Mucosa of stomach (tissue), 1 donor: ENCODE results near the gene SMIM5.

Experiments
- H3K27me3 ChIP-seq: one replicate; pipeline ENCODE4 v1.7.0; 2013; ENCODE audit warnings: mild to moderate bottlenecking, low read length; ENCODE audit not compliant: control insufficient read depth, insufficient read depth
- H3K36me3 ChIP-seq: one replicate; pipeline ENCODE4 v1.7.0; 2013; ENCODE audit warnings: low read length; ENCODE audit not compliant: control insufficient read depth, insufficient read depth
- H3K4me1 ChIP-seq: one replicate; pipeline ENCODE4 v1.7.0; 2013; ENCODE audit warnings: mild to moderate bottlenecking, low read length; ENCODE audit not compliant: control insufficient read depth, insufficient read depth
- H3K4me3 ChIP-seq: one replicate; pipeline ENCODE4 v1.7.0; 2013; ENCODE audit warnings: low read length
- H3K9ac ChIP-seq: one replicate; pipeline ENCODE4 v1.7.0; 2013; ENCODE audit warnings: mild to moderate bottlenecking, low read length, moderate library complexity
- H3K9me3 ChIP-seq: one replicate; pipeline ENCODE4 v1.7.0; 2013; ENCODE audit warnings: mild to moderate bottlenecking, low read length, moderate library complexity; ENCODE audit not compliant: control insufficient read depth
- donor health status: Pancreatic carcinoma.

The SMIM5 gene

DNA sequence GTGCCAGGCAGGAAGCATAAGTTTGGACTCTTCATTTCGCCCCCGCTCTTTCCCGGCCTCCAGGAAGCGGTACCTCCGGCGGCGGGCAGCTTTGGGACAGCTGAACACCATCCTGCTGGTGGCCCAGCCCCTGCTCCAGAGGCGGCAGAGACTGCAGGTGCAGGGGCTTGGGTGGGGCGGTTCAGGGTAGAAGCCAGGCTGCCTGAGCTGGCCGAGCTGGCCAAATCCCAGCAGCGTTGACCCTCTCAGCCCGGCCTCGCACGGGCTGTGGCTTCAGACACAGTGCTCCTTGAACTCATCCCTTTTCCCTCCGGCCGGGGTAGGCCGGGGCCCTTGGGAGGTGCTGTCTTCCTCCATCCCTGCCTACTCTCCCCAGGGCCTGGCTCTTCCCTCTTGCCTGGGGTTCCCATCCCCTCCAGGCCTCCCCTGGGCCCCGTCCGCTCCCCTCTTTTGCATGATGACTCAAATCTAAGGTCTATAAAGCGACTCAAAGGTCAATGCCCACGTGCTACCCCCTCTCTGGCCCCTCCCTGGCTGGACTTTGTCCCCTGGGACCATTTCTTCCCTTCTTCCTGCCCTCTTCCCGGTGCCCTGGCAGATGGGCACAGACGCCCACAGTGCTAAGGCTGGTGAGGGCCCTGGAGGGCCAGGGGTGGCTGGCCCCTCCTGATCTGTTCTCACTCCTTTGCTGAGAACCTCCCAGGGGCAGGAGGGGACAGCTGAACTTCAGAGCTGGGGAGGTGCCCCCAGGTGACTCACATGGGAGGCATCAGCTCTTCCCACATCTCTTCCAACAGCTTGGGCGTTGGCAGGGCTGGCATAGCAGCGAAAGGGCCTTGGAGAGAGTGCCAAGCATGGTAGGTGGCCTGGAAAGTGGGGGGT is 22.9 kb upstream of the SMIM5 start:
- H3K9me3 ChIP-seq: no peaks in the 10 kb centered on the region
- H3K36me3 ChIP-seq: no peaks in the 10 kb centered on the region
- no peaks in the 10 kb centered on the region for H3K27me3 ChIP-seq
- H3K9ac ChIP-seq: peak overlapping the region; percentile 58
- no peak overlapping the region for H3K4me3 ChIP-seq
- H3K4me1 ChIP-seq: peaks cover 34% of the 10 kb centered on the region

DNA sequence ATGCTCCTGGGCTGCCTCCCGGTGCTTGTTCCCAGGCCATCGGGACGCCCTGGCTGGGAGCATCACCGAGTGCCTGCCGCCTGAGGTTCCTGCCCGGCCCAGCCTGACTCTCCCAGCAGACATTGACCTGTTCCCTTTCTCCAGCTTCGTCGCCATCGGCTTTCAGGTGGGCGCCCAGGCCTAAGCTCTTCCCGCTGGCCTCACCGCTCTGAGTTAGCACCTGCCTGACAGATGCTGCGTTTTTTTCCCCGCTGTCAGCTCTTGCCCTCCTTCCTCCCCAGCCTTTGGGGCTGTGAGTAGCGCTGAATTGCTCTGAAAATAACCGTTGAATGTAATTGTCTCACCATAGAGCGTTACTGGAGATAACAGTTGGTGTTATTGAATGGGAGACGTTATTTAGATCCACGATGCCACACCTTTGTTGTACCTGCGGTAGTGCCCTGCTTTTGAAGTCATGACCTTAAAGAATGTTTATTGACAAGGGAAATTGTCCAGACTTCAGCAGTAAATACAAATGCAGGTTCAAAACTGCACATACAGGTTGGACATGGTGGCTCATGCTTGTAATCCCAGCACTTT is 21.3 kb upstream of the SMIM5 start:
- Histone ChIP-seq H3K9me3 (no peaks in the 10 kb centered on the region), H3K36me3 (no peaks in the 10 kb centered on the region), H3K27me3 (no peaks in the 10 kb centered on the region), H3K9ac (peak overlapping the region; percentile 15), H3K4me1 (peaks cover 34% of the 10 kb centered on the region), H3K4me3 (no peak overlapping the region)

DNA sequence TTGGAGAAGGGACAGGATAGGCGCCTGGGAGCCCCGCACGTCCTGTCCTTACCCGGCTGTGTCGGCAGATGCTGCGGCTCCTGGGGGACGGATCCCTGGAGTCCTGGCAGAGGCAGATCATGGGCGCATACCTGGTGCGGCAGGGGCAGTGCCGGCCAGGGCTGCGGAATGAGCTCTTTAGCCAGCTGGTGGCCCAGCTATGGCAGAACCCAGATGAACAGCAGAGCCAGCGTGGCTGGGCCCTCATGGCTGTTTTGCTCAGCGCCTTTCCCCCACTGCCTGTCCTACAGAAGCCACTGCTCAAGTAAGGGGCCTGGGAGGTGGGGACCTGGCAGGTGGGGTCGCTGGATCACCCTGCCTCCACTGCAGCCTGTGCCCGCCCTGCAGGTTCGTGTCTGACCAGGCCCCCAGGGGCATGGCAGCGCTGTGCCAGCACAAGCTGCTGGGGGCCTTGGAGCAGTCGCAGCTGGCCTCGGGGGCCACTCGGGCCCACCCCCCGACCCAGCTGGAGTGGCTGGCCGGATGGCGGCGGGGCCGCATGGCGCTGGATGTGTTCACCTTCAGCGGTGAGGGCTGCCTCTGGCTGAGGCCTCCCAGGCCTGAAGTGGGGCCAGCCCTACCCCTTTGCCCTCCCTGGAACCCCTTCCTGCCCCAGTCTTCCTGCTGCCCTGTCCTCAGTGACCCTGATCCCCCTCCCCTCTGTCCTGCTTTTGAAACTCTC is 20.2 kb upstream of the SMIM5 start:
- Histone ChIP-seq H3K27me3 (no peaks in the 10 kb centered on the region), H3K9ac (no peak overlapping the region), H3K4me1 (peaks cover 34% of the 10 kb centered on the region), H3K9me3 (no peaks in the 10 kb centered on the region), H3K4me3 (no peak overlapping the region), H3K36me3 (no peaks in the 10 kb centered on the region)

DNA sequence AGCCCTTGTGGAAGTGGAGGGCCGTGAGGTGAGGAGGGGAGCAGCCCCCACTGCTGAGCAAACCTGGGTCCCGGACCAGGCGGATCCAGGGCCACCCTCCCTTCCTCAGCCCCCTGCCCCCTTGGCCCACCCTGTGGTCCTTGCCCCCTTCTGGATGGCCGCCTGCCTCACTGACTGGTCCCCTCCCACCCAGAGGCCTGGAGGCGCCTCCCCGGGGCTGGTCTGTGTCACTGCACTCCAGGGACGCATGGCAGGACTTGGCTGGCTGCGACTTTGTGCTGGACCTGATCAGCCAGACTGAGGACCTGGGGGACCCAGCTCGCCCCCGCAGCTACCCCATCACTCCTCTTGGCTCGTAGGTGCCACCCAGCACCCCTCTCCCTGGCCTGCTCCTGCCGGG is 19.2 kb upstream of the SMIM5 start:
- Histone ChIP-seq H3K27me3 (no peaks in the 10 kb centered on the region), H3K36me3 (no peaks in the 10 kb centered on the region), H3K4me1 (peaks cover 34% of the 10 kb centered on the region), H3K4me3 (no peak overlapping the region), H3K9me3 (no peaks in the 10 kb centered on the region), H3K9ac (no peak overlapping the region)

DNA sequence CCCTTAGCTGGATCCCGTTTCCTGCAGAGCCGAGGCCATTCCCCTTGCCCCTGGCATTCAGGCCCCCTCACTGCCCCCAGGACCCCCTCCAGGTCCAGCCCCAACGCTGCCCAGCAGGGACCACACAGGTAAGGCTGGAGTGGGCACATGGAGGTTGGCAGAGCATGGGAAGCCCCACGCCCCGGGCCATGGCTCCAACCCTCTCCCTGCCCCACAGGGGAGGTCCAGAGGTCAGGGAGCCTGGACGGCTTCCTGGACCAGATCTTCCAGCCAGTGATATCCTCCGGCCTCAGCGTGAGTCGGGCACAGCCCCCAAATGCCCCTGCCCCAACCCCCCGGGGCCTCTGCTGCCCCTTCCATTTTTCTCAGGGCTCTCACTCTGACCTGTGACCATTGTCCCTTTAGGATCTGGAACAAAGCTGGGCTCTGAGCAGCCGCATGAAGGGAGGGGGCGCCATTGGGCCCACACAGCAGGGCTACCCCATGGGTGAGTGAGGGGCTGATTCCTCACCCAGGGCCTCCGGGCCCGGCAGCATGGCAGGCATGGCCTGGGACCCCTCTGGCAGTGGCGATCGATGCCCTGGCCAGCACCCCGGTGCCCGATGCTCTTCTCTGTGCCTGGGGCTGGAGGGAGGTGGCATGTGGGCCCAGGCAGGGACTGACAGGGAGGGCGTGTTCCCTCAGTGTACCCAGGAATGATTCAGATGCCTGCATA is 18.5 kb upstream of the SMIM5 start:
- no peaks in the 10 kb centered on the region for H3K36me3 ChIP-seq
- no peak overlapping the region for H3K4me3 ChIP-seq
- no peaks in the 10 kb centered on the region for H3K27me3 ChIP-seq
- H3K4me1 ChIP-seq: peaks cover 29% of the 10 kb centered on the region
- no peaks in the 10 kb centered on the region for H3K9me3 ChIP-seq
- no peak overlapping the region for H3K9ac ChIP-seq

DNA sequence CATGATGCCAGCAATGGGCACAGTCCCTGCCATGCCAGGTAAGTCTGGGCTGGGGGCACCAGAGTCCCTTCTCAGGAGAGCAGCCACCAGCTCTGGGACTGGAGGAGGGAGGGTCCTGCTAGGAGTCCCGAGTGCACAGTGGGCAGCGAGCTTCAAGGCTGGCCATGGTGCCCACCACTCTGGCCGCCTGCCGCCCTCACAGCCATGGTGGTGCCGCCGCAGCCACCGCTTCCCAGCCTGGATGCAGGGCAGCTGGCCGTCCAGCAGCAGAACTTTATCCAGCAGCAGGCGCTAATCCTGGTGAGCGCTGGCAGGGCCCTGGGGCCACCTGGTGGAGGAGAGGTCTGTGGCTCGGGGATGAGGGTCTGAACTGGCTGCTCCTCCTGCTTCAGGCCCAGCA is 17.9 kb upstream of the SMIM5 start:
- H3K36me3 ChIP-seq: no peaks in the 10 kb centered on the region
- H3K9ac ChIP-seq: no peak overlapping the region
- H3K9me3 ChIP-seq: no peaks in the 10 kb centered on the region
- no peak overlapping the region for H3K4me3 ChIP-seq
- peaks cover 24% of the 10 kb centered on the region for H3K4me1 ChIP-seq
- no peaks in the 10 kb centered on the region for H3K27me3 ChIP-seq

DNA sequence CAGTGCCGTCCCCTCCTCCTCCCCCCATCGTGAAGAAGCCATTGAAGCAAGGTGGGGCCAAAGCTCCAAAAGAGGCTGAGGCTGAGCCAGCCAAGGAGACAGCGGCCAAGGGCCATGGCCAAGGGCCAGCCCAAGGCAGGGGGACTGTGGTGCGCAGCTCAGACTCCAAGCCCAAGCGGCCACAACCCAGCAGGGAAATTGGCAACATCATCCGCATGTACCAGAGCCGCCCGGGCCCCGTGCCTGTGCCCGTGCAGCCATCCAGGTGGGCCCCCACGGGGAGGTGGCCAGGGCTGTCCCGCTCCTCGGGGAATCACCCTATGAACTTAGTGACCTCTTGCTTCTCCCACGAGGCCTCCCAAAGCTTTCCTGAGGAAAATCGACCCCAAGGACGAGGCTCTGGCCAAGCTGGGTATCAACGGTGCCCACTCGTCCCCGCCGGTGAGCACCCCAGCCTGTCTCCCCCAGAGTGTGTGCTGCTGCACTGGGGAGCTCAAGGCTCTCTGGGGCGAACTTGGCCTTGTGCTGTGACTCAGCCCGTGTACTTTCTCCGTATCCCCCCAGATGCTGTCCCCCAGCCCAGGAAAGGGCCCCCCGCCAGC is 16.6 kb upstream of the SMIM5 start:
- no peaks in the 10 kb centered on the region for H3K27me3 ChIP-seq
- no peak overlapping the region for H3K4me3 ChIP-seq
- H3K36me3 ChIP-seq: no peaks in the 10 kb centered on the region
- no peaks in the 10 kb centered on the region for H3K9me3 ChIP-seq
- peaks cover 10% of the 10 kb centered on the region for H3K4me1 ChIP-seq
- no peak overlapping the region for H3K9ac ChIP-seq

DNA sequence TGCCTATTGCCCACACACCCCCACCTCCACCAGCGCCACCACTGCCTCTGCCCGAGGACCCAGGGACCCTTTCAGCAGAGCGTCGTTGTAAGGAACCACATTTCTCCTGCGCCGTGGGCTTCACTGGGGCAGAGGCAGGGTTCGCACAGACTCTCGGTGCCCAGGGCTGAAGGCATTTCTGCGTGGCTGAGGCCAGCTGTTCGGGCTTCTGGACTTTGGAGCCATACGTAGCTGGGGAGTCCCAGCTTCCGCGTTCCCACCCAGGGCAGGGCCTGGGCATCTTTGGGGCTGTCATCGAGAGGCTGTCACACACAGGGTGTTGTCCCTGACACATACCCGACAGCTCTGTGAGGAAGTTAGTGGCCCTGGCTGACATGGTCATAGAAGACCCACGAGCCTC is 16.0 kb upstream of the SMIM5 start:
- Histone ChIP-seq H3K4me3 (no peak overlapping the region), H3K9me3 (no peaks in the 10 kb centered on the region), H3K9ac (no peak overlapping the region), H3K4me1 (peaks cover 4% of the 10 kb centered on the region), H3K36me3 (no peaks in the 10 kb centered on the region), H3K27me3 (no peaks in the 10 kb centered on the region)

DNA sequence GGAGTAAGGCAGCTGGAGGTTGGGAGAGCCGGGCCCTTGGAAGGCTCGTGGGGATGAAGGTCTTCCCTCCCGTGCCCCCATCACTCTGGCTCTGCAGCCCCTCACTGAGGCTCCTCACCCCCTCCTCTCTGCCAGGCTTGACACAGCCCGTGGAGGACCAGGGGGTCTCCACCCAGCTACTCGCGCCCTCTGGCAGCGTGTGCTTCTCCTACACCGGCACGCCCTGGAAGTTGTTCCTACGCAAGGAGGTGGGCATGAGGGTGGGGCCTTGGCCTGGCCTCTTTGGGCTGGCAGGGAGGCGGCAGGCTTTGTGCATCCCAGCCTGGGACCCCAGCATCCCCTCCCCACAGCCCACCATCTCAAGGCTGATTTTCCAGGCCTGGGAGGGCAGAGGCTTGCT is 15.6 kb upstream of the SMIM5 start:
- no peak overlapping the region for H3K9ac ChIP-seq
- H3K36me3 ChIP-seq: no peaks in the 10 kb centered on the region
- H3K9me3 ChIP-seq: no peaks in the 10 kb centered on the region
- H3K4me1 ChIP-seq: peaks cover under 1% of the 10 kb centered on the region
- H3K27me3 ChIP-seq: no peaks in the 10 kb centered on the region
- H3K4me3 ChIP-seq: no peak overlapping the region

DNA sequence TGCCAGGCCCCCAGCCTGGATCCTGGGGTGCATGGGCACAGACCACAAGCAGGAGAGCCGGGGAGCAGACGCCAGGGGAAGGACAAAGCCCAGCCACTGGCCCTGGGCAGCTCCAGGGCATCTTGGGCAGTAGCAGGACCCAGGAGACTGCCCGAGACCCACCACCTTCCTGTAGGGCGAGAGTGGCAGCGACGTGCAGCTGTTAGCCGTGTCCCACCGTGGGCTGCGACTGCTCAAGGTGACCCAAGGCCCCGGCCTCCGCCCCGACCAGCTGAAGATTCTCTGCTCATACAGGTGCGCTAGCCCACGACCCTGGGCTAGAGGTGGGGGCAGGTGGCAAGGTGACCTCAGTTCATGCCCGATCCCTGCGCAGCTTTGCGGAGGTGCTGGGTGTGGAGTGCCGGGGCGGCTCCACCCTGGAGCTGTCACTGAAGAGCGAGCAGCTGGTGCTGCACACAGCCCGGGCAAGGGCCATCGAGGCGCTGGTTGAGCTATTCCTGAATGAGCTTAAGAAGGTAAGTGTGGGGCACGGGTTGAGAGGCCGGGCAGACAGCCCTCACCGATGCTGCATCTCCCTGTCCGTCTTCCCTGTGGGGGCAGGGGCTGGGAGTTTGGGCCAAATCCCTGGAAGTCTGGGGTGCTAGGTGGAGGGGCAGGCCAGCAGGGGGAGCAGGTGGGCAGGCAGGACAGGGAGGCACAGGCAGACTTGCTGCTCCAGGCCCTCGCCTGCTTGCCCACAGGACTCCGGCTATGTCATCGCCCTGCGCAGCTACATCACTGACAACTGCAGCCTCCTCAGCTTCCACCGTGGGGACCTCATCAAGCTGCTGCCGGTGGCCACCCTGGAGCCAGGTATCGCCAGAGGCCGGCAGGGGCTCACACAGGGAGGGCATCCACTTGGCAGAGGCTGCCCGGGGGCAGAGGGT is 13.5 kb upstream of the SMIM5 start:
- no peak overlapping the region for H3K4me3 ChIP-seq
- no peaks in the 10 kb centered on the region for H3K36me3 ChIP-seq
- no peaks in the 10 kb centered on the region for H3K9me3 ChIP-seq
- no peaks in the 10 kb centered on the region for H3K4me1 ChIP-seq
- H3K9ac ChIP-seq: no peak overlapping the region
- H3K27me3 ChIP-seq: no peaks in the 10 kb centered on the region

DNA sequence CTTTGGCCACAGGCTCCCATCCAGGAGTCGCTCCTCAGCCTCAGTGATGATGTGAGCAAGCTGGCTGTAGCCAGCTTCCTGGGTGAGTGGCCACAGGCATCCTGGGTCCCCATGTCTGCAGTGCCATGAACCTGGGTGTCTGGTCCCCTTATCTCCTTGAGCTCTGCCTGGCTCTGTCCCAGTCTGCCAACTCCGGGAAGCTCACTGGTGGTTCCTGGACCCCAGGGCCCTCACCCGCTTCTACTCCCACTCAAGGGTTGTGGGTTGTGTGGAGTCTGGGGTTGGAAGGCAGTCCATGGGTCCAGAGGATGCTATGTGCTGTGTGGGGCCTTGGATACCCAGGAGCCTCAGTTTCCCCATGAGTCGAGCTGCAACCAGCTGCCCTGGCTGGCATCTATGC is 11.7 kb upstream of the SMIM5 start:
- no peaks in the 10 kb centered on the region for H3K9me3 ChIP-seq
- no peak overlapping the region for H3K9ac ChIP-seq
- H3K36me3 ChIP-seq: peaks cover 3% of the 10 kb centered on the region
- no peaks in the 10 kb centered on the region for H3K27me3 ChIP-seq
- H3K4me1 ChIP-seq: no peaks in the 10 kb centered on the region
- H3K4me3 ChIP-seq: no peak overlapping the region
